Peyer's patch (tissue), 4 donors: ENCODE results near the gene HOXD1. TPM values are rescaled to one million over a fixed set of nuclear protein-coding genes. Genes with fewer than 3 reads are reported as not detected.

ENCODE experiments used
- DNase-seq, 3 donors: peaks; one replicate each; pipeline ENCODE4 v3.0.0-alpha.2; 2017 to 2019
- H3K27ac ChIP-seq, 4 donors: fragments of 200-600 bp; sonication (generic); one replicate each; pipeline ENCODE4 v1.5.1; 2016 to 2019
- H3K27me3 ChIP-seq, 2 donors: fragments of 200-600 bp; sonication (generic); one replicate each; pipeline ENCODE4 v1.5.1; 2019
- H3K36me3 ChIP-seq, 3 donors: fragments of 200-600 bp; sonication (generic); one replicate each; pipeline ENCODE4 v1.5.1; 2016 to 2019
- H3K4me1 ChIP-seq, 4 donors: fragments of 200-600 bp; sonication (generic); one replicate each; pipeline ENCODE4 v1.5.1; 2016 to 2019
- H3K4me3 ChIP-seq, 4 donors: fragments of 200-600 bp; sonication (generic); 1 replicate in 3 of 4; 2 replicates in 1 of 4; pipeline ENCODE4 v1.5.1; 2016 to 2019; ENCODE audit warnings: mild to moderate bottlenecking in 1 of 4
- H3K9me3 ChIP-seq, 4 donors: fragments of 200-600 bp; sonication (generic); one replicate each; pipeline ENCODE4 v1.5.1; 2016 to 2019; ENCODE audit warnings: mild to moderate bottlenecking in 1 of 4
- POLR2A ChIP-seq, 2 donors: fragments of 450-650 bp; IDR thresholded peaks; one replicate each; pipeline ENCODE4 v1.5.1; 2017; ENCODE audit warnings: antibody characterized with exemption in 2 of 2, mild to moderate bottlenecking in 2 of 2, moderate library complexity in 2 of 2
- total RNA-seq, 4 donors: library from RNA; depleted of rRNA; stranded (reverse); fragments of >200 nt; gene quantifications; one replicate each; pipeline ENCODE4 v1.1.0, GENCODE V29; 2016
- TF ChIP-seq, protein P1 (sequence below), 6 experiments: fragments of 450-650 bp in 4 of 6; fragments of 200-600 bp in 2 of 6; sonication (generic) in 1 of 6; IDR thresholded peaks; one replicate each; pipeline ENCODE4 v1.5.1; 2017 to 2019; ENCODE audit warnings: antibody characterized with exemption in 6 of 6, mild to moderate bottlenecking in 3 of 6, moderate library complexity in 1 of 6

HOXD1 gene
- total RNA-seq, 4 donors from 2014 or later, result 2.5 to 11.5 (median 9.5) TPM

DNA sequence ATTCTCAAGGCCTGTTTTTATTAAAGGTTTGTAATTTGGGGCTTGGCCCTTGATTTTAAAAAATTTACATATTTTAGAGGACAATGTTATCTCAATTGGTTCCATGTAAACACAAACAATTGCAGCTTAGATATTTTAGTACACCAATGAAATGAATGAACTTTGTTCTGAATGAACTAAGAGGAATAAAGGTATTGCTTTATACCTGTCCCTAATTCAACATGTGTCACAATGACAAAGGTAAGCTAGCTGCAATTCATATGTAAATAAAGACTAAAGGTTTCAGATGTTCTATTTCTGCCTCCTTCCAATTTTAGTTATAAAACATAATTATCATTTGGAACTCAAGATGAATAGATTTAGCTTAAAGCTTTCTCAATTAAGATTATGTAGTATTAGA lies 11.4 kb downstream of the HOXD1 start:
- Histone ChIP-seq H3K27ac (no peak overlapping the region), H3K4me1 (no peaks in the 10 kb centered on the region), H3K9me3 (no peaks in the 10 kb centered on the region), H3K4me3 (no peak overlapping the region), H3K27me3 (no peaks in the 10 kb centered on the region), H3K36me3 (no peaks in the 10 kb centered on the region)
- no peak for TF ChIP-seq POLR2A (IDR thresholded peaks at IDR 0.05)
- TF ChIP-seq, protein P1, sequence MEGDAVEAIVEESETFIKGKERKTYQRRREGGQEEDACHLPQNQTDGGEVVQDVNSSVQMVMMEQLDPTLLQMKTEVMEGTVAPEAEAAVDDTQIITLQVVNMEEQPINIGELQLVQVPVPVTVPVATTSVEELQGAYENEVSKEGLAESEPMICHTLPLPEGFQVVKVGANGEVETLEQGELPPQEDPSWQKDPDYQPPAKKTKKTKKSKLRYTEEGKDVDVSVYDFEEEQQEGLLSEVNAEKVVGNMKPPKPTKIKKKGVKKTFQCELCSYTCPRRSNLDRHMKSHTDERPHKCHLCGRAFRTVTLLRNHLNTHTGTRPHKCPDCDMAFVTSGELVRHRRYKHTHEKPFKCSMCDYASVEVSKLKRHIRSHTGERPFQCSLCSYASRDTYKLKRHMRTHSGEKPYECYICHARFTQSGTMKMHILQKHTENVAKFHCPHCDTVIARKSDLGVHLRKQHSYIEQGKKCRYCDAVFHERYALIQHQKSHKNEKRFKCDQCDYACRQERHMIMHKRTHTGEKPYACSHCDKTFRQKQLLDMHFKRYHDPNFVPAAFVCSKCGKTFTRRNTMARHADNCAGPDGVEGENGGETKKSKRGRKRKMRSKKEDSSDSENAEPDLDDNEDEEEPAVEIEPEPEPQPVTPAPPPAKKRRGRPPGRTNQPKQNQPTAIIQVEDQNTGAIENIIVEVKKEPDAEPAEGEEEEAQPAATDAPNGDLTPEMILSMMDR (IDR thresholded peaks at IDR 0.05), result no peak
- no peak for DNase-seq

DNA sequence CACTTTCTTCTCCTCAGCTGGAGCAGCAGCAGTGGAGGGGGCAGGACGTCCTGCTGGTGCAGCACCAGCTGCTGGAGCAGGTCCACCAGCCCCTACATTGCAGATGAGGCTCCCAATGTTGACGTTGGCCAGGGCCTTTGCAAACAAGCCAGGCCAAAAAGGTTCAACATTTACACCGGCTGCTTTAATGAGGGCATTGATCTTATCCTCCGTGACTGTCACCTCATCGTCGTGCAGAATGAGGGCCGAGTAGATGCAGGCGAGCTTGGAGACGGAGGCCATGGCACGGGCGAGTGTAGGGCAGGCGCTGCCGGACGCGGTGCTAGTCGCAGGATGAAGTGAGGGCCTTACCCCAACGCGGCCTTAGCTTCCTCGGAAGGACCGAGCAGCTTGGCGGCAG lies 12.5 kb downstream of the HOXD1 start:
- Histone ChIP-seq H3K27me3 (no peaks in the 10 kb centered on the region), H3K27ac (no peak overlapping the region), H3K36me3 (no peaks in the 10 kb centered on the region), H3K9me3 (no peaks in the 10 kb centered on the region), H3K4me3 (no peak overlapping the region), H3K4me1 (no peaks in the 10 kb centered on the region)
- no peak for TF ChIP-seq POLR2A (IDR thresholded peaks at IDR 0.05)
- TF ChIP-seq, protein P1 (IDR thresholded peaks at IDR 0.05), result no peak
- no peak for DNase-seq

DNA sequence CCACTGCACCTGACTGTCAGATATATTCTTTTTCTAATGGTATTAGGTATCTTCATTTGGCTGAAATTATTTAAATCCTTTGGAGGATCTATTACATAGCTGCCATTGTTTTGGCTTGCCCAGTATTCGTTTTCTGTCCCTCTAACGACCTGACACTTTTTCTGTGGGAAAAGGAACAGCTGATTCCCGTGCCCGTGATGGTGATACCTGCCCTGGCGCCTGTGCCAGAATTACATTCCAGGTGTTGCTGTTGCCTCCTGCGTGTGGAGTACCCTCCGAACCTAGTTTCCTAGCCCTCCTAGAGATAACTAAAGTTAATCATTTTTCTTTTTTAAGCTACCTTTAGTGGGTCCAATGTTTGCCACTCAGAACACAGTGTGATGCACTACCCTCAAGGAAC lies 14.0 kb downstream of the HOXD1 start:
- Histone ChIP-seq H3K9me3 (no peaks in the 10 kb centered on the region), H3K4me1 (no peaks in the 10 kb centered on the region), H3K27me3 (no peaks in the 10 kb centered on the region), H3K4me3 (no peak overlapping the region), H3K36me3 (no peaks in the 10 kb centered on the region), H3K27ac (no peak overlapping the region)
- no peak for TF ChIP-seq POLR2A (IDR thresholded peaks at IDR 0.05)
- TF ChIP-seq, protein P1 (IDR thresholded peaks at IDR 0.05), result no peak
- DNase-seq, result no peak

DNA sequence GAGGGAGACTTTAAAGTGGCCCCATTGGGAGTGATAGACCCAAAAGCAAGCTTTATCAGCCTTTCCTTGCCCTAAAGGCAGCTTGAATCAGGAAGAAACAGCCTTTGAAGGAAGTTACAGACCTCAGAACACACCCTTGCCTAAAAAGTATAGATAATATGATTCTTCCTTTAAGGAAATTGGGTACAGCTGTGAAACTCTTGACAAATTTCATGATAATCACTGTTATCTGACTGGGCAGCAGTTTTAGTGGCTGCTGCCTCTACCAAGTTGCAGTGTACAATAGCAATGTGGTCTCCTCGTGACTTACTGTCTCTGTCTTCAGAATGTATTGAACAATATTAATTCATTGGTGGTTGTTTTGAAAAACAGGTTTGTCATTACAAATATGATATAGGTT lies 16.7 kb downstream of the HOXD1 start:
- no peak for DNase-seq
- Histone ChIP-seq H3K9me3 (no peaks in the 10 kb centered on the region), H3K27me3 (no peaks in the 10 kb centered on the region), H3K4me1 (no peaks in the 10 kb centered on the region), H3K36me3 (no peaks in the 10 kb centered on the region), H3K27ac (no peak overlapping the region), H3K4me3 (no peak overlapping the region)
- TF ChIP-seq, protein P1 (IDR thresholded peaks at IDR 0.05), result no peak
- no peak for TF ChIP-seq POLR2A (IDR thresholded peaks at IDR 0.05)

DNA sequence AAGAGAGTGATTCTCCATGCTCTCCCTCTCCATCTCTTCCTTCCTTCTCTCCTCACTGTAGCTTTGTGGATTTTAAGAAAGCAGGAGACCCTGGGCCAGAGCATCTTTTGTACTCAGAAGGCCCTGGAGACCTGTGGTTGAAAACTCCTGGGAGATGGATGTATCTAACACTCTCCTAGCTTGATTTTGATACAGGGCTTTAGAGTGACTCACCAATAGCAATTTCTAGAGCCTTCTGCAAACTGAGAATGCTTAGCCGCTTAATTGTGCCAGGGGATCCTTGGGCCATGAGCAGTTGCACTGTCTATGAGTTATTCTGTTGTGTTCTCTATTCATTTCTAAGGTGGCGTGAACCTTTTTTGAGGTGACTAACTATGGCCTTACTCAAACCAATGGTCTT lies 17.7 kb downstream of the HOXD1 start:
- TF ChIP-seq, protein P1 (IDR thresholded peaks at IDR 0.05), result no peak
- no peak for TF ChIP-seq POLR2A (IDR thresholded peaks at IDR 0.05)
- Histone ChIP-seq H3K4me3 (no peak overlapping the region), H3K9me3 (no peaks in the 10 kb centered on the region), H3K27me3 (no peaks in the 10 kb centered on the region), H3K4me1 (no peaks in the 10 kb centered on the region), H3K27ac (no peak overlapping the region), H3K36me3 (no peaks in the 10 kb centered on the region)
- no peak for DNase-seq

DNA sequence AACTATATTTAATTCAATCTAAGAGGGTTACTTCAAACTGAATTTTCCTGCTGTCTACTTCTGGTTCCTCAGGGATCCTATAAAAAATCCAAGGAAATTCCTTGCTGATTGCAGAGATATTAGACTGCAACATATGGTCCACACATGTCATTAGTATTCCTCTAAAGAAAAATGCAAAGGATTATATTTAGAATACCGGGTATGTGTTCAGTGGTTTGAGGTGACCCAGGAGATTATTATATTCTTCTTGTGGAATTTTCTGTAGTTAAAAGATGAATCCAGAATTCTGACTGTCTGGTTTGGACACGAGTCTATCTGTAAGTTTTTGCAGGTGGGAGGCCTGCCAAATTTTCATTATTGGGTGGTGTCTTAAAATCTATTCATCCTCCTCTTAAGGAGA lies 18.2 kb downstream of the HOXD1 start:
- no peak for DNase-seq
- H3K9me3 ChIP-seq, result no peaks in the 10 kb centered on the region
- H3K4me1 ChIP-seq, result no peaks in the 10 kb centered on the region
- H3K27me3 ChIP-seq, result no peaks in the 10 kb centered on the region
- TF ChIP-seq, protein P1 (IDR thresholded peaks at IDR 0.05), result no peak
- no peak for TF ChIP-seq POLR2A (IDR thresholded peaks at IDR 0.05)
- no peak overlapping the region for H3K27ac ChIP-seq
- no peak overlapping the region for H3K4me3 ChIP-seq
- H3K36me3 ChIP-seq, result no peaks in the 10 kb centered on the region
